GM21360 (cell line): ENCODE results near the gene SEC16A.
"Not testable (repeated sequence)": the region's sequence is repeated elsewhere in the genome, so short reads cannot be mapped to it uniquely, and the experiment has no call there.

ENCODE experiments used
- ATAC-seq: cut with Tn5 transposase; IDR thresholded peaks from one replicate; pipeline ENCODE4 v1.9.1; 2021; ENCODE audit warnings: mild to moderate bottlenecking, moderate library complexity; ENCODE audit not compliant: unreplicated experiment

The SEC16A gene

DNA sequence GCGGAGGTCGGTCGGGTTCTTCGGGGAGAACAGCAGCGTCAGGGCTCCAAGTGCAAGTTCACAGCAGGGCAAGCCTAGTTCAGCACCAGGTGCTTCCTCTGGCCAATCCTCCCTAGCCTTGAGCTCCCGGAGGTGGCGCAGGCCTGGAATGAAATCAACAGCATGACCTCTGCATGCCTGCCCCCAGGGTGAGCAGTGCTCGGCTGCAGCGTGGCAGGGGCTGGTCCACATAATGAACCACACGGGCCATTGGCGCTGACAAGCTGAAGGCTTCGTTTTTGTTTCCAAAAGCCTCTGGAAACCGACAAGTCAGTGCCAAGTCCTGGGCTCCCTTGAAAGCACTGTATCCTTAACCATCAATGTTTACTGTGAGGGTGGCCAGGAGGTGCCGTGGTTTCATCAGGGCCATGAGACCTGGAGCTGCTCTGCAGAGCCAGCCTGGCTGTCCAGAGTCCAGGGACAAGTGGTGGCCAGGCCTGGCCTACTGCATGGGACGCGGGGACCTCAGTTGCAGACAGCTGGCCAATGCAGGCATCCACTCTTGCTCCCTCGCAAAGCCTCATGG lies 41.1 kb downstream of the SEC16A start:
- no peak for ATAC-seq

DNA sequence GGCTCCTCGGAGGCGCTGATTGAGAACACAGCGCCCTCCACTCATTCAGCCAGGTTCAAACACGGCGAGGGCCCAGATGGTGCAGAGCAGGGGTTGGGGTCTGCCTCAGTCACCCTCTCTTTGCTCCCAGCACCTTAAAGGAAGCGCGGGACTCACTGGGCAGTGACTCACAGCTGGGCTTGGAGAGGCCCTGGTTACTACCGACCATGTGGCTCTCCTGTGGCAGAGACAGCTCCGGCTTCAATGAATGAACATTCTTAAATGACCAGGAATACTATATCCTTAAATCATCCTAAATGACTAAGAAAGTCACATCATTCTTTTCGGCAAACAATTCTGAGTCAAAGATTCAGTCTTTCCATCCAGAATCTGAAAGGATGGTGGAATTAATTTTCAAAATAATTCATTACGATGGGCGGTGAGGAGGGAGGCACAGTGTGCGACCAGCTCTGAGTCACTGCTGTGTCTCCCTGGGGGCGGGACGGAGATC lies 41.6 kb downstream of the SEC16A start:
- ATAC-seq, result no peak

DNA sequence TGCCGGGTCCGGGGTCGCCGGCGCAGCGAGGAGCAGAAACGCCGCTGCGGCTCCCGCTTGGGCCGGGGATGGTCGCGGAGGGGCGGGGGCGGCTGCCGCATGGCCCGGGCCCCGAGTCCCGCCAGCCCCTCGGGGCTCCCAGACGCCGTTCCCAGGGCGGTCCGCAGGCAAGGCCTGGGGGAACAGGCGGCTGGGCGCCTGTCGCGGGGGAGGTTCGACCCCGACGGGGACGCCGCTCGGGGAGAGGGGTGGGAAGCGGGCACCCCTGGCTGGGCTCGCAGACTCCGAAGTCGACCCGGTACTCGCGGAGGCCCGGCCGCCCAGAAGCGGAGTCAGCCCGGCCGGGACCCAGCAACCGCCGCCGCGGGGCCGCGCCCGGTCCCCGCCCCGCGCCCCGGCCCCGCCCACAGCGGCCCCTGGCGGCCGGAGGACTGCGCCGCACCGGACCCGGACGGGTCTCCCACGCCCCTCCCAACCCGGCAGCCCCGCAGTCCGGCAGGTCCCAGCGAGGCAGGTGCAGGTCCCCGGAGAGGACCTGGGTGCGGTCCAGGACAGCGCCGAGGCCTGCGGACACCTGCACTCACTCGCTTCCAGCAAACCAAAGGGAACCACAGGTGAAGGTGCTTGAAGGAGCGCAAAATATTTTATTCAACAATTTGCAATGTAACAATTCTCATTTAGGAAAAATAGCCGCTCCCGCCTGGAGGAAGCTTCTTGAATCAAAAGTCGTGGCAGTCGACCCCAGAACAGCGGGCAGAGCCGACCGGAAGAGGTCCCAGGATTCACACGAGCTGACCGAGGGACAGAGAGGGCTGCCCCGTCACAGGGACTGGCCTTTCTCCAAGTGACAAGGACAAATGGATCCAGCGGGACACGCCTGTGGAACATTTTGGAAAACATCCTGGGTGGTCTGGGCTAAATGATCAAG lies 43.1 kb downstream of the SEC16A start, which contains the start of gene INPP5E:
Gene INPP5E, minus strand, starts transcription at position 365 of the 928 bp plus-strand sequence. CDS start 426 bp downstream, outside the sequence.
- ATAC-seq, result peak; percentile 58

DNA sequence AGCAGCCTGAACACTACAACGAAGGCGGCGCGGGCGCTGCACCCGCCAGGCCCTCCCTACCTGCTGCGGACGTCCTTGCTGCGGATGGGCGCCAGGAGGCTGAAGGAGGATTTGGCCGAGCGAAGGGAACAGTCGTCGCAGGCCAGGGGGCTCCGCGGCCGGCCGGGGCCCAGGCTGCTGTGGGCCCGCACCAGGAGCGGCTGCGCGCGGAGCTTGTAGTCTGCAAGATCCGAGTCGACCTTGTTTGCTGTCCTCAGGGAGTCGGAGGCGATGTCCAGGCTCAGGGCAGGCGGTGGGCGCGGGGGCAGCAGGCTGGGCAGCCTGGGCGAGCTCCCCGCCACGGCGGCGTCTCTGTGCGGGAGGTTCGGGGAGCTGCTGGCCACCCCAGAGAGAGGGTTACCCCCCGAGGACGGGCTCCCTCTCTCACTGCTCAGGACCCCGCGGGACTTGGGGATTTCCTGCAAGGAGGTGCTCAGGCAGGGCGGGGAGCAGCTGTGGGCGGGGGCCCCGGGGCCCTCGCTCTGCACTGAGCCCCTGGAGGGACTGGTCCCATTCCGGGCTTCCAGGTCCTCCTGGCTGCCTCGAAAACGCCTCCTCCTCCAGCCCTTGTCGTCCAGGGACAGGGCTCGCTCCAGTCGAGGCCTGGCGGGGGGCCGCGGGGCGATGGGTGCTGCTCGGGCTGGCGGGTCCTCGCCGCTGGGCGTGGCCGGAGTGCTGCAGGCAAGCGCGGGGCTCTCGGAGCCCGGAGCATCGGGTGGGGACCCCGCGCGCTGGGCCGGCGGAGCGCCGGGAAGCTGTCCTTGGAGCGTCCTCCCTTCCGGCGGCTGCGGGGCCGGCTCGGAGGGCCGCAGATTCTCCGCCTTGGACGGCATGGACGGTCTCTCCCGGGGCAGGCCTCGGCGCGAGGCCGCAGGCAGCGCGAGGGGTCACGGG lies 44.0 kb downstream of the SEC16A start:
- peak; percentile 35 for ATAC-seq

DNA sequence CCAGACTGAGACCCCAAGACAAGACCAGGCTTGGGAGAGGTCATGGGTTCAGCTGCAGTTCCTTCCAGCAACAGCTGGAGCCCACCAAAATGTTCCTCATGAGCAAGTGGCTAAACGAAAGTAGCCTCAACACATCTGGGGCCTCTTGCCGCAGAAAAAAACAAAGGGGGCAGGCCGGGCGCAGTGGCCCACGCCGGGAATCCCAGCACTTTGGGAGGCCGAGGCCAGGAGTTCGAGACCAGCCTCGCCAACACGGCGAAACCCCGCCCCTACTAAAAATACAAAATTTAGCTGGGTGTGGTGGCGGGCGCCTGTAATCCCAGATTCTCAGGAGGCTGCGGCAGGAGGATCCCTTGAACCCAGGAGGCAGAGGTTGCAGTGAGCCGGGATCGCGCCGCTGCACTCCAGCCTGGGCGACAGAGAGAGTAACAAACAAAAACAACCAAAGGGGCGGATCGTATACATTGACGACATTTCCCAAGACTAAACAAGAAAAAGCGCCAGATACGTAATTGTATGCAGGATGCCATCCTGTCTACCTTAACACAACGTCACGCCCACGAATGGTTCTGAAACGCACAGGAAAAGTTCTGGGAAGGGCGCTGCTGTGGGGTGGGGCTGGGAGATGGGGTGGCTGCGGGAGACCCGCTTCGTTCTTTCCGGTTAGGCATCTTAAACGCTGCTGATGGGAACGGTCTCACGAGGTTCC lies 44.8 kb downstream of the SEC16A start:
- ATAC-seq, result no peak

DNA sequence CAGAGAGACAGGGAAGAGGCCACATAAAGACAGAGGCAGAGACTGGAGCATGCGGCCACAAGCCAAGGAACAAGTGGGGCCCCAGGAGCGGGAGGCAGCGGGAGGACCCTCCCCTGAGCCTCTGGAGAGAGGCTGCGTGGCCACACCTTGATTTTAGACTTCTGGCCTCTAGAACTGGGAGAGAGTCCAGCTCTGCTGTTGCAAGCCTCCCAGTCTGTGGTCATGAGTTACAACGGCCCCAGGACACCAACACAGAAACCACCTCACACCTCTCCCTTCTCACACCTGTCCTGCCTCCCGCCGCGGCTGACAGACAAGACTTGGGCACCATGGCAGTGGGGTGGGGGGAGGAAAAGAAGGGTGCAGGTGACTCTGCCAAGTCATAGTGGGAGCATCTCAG lies 45.4 kb downstream of the SEC16A start:
- no peak for ATAC-seq

DNA sequence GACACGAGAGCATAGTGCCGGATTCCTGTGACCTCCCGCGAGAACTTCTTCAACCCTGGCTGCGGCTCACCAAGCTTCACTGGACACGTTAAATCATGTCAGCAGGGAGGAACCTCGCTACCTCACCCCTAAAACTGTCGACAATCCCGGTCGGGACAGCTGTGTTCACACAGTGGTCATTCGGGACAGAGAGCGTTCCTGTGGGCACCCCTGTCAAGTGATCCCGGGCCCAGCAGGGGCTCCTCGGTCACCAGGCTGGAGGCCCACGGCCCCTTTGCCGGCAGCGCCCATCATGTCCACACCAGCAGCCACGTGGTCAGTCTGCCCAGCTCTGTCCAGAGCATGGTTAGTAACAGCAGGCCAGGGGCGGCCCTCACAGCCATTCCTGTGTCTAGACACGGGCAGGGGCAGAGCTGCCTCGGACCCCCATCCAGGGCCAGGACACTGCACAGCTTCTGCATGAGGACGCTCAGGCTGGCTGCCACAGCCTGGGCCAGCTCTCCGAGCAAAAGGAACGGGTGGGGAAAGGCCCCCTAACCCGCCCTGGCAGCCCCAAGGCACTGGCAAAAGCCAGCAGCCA lies 46.7 kb downstream of the SEC16A start:
- ATAC-seq, result no peak

DNA sequence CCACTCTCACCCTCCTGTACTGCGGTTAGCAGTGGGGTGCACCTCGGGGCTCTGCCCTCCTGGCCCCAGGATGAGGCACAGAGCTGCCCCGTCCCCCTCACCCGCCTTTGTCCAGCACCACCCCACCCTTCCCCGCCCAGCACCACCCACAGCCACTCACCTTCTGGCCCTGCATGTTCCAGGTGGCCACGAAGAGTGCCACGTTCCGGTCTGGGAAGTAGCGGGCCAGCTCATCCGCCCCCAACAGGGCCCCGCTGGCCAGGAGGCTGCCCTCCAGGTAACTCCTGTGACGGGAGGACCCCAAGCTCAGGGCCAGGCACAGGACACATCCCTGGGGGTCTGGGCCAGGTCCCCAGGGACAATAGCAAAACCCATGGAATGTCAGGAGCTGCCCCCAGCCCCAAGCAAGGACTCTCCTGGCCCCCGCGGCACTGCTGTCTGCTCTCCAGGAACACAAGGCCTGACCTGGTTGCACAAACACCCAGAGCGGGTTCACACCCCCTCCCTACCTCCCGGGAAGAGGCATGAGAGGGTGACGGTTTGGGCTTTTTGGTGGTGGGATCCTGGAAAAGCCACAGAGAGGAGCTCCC lies 48.2 kb downstream of the SEC16A start:
- no peak for ATAC-seq

DNA sequence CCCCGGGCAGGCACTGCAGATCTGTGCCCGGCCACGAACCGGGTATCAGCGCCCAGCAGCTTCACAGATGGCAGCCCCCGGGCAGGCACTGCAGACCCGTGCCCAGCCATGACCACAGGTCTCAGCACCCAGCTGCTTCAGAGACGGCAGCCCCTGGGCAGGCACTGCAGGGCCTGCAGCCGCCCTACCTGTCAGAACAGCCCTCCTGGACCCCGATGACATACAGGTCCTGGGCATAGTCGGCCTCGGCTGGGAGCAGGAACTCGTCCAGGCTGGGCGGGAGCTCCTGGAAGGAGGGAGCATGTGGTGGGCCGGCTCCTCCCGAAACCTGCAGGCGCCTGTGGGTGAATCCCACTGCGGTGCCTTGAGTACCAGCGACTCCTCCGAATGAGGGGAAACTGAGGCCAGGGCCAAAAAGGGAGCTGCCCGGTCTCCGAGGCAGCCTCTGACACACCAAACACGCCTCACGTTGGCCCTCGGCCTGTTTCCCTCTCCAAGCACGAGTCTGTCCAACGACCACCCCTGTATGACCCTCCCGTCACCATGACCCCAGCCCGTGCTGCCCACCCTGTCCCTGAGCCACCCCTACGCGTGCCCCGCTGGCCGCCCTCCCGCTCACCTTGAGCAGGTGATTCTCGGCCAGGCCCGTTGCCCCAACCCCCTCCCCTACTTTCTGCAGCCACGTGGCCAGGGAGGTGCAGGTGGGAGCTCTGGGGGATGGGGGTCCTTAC lies 48.8 kb downstream of the SEC16A start:
- ATAC-seq, result no peak

DNA sequence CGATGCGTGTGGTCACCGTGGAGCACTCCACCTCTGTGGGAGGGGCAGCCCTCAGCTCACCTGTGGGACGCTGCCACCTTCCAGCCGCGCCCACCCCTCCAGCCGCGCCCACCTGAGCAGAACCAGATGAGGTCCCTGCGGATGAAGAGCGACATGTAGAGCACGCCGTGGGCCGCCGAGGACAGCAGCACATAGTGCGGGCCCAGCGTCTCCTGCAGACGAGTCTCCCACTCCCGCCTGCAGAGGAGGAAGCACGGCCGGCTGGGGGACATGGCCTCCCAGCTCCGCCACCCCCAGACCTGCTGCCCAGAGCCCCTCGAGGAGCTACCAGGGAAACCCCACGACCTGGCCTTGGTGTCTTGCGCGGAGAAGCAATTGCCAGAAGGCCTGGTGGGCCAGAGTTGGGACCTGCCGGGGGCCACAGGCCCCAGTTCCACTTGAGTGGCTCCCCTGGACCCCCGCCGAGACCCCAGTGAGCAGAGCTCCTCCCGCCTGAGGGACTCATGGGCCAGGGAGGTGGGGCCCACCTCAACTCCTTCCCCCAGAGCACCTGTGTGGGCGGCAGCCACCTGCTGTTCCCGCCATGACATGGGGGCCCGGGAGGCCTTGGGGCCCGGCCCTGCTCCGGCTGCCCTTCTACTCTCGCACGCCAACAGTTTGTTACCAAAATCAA lies 49.7 kb downstream of the SEC16A start:
- ATAC-seq, result no peak

DNA sequence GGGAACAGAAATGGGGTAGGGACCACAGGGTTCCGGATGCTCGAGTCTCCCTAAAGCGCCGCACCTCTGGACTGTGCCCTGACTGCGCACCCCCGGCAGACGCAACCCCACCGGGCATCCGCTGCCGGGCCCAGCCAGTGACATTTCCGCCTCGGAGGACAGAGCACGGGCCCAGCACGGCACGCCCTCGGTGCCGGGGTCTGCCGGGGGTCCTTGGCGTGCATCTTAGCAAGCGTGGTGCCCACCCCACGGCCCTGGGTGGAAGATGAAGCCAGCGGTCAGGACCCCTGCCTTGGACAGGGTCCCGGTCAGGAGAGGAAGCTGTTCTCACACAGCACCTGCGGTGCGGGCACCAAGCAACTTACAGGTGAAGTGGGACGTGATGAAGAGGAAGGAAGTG lies 50.2 kb downstream of the SEC16A start:
- no peak for ATAC-seq

DNA sequence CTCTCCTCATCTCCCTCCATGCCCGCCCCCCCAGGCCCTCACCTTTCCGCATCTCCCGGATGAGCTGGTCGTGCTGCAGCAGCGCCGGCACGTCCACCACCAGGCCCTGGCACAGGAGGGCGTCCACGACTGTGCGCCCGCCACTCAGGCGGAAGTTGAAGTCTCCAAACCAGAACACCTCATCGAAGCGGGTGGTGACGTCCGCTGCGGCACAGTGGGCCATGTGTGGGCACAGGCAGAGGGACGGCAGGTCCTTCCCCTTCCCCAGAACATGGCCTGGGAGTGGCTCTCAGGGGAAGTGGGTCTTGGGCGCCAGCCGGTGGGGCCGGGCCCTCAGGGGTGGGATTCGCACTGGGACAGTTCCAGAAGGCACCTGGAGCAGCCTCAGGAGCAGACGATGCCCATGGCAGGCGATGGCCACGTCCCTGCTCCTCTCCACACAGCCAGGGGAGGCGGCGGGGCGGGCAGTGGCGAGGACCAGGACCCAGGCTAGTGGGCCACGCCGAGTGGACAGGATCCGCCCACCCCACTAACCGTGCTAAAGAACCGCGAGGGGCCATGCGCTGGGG lies 51.0 kb downstream of the SEC16A start:
- ATAC-seq, result no peak

DNA sequence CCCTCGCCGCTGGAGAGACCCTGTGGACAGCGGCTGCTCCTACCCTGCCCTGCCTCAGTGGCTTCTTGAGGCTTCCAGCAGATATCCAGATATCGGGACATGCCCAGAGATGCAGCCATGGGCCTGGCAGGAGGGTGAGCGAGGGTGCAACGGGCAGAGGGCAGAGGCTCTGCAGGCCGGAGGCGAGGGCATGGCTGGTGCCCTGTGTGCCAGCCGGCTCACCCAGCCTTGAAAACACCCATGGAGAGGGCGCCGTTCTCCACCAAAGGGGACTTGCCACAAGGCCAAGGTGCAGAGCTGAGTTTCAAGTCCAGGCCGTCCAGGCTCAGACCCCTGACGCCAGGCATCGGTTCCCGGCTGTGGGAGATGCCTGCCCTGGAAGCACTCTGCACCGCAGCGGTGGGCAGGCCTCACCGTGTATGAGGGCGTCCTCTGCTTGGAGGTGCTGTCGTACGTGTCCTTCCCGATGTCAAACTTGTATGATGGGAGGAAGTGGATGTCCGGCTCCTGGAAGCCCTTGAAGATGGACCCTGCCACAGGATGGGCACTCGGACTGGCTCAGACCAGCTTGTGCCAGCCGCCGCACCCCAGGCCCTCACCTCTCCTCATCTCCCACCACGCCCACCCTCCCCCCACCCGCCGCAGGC lies 52.1 kb downstream of the SEC16A start:
- no peak for ATAC-seq

DNA sequence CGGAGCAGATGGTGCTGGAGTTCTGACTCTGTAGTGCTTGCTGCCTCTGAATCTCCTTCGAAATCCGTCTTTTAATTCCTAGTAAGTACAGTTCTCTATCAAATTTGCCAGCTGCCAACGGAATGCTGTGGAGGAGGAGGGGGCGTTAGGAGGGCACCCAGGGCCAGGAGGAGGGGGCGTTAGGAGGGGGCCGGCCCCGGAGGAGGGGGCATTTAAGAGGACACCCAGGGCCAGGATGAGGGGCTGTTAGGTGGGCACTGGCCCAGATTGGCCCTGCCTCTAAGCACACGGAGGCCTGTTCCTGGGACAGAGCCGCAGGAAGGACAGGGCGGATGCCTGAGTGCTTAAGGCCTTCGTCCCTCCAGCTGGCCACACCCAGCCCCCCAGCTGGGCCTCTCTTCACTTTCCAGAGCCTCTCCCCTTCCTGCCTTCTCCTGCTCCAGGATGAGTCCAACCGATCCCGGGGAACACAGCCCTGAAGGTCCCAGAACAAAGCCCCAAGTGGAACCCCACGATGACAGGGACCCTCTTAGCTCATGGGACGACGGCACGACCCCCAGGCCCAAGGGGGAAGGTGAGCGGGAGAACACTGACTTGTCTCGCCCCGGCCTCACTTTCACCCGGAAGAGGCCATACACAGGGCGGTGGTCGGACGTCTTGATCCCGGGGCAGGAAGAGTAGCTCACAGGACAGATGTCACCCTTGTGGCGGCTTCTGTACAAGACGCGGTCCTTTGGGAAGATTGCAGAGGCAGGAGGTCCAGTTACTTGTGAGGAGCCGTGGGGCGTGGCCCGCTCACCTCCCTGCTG lies 53.0 kb downstream of the SEC16A start:
- no peak for ATAC-seq

DNA sequence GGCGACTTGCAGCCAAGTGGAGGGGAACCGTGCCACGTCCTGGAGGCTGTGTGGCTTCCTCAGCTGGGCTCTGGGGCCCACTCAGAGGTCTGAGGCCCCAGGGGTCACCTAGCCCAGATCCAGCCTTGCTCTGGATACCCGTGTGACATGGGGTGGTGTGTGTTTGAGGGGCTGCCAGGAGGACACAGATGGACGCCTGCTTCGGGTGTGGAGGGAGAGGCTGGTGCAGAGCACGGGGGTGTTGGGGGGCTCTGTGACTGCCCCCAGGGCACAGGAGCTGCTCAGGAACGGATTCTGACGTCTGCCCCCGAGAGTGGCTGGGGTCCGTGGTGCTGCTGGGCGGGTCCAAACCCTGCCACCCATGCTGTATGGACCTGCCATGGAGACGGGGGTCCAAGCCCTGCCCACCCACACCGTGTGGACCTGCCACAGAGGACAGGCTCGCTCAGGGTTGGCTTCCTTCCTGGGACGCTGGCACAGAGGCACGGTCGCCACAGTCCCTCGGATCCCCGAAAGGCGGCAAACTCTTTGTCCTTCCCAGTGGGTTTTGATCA lies 53.7 kb downstream of the SEC16A start:
- ATAC-seq, result no peak

DNA sequence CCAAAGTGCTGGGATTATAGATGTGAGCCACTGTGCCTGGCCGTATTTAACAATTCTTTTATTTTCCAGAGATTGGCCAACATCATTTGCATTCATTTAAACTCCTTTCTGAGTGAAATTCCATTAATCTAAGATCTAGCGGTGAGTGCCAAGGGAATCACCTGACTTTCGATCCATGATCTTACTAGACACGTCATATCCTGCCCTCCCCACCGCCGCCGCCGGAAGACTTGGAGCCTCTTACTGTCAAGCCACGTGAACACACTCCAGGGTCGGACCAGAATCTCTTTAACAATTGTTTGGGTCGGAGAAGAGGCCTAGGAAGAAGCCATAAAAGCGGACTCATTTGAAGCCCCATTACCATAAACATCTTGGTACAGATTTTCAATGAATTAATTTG lies 56.1 kb downstream of the SEC16A start:
- ATAC-seq, result no peak

DNA sequence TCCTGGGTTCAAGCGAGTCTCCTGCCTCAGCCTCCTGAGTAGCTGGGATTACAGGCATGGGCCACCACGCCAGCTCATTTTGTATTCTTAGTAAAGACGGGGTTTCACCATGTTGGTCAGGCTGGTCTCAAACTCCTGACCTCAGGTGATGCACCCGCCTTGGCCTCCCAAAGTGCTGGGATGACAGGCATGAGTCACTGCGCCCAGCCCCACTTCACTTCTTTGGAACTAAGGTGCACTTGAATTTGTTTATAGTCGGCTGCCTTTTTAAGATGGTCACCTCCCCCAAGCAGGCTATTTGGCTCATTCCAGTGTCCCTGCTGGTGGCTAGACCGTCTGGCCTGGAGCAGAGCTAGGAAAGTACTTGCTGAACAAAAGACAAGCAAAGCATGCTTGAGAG lies 57.5 kb downstream of the SEC16A start:
- not testable (repeated sequence) for ATAC-seq
